DOHH2 (cell line): ENCODE data around the gene SPECC1L.

ENCODE experiments used
- H3F3A ChIP-seq: fragments of 200-600 bp; sonication (generic), shearing (Covaris generic); 2 replicates; pipeline ENCODE4 v1.6.0; 2016; ENCODE audit warnings: antibody characterized with exemption, mild to moderate bottlenecking; ENCODE audit not compliant: control insufficient read depth, insufficient read depth
- H3K27ac ChIP-seq: fragments of 200-600 bp; sonication (generic); 2 replicates; pipeline ENCODE4 v1.5.1; 2014; ENCODE audit warnings: low read depth, mild to moderate bottlenecking, low read length, moderate library complexity
- H3K27me3 ChIP-seq: fragments of 200-600 bp; sonication (generic); 2 replicates; pipeline ENCODE4 v1.6.1; 2014; ENCODE audit warnings: mild to moderate bottlenecking, low read length, mixed read lengths; ENCODE audit not compliant: control insufficient read depth
- H3K36me3 ChIP-seq: fragments of 200-600 bp; sonication (generic); 2 replicates; pipeline ENCODE4 v1.6.1; 2014; ENCODE audit warnings: mild to moderate bottlenecking, low read length, moderate library complexity, mixed read lengths; ENCODE audit not compliant: control insufficient read depth
- H3K4me1 ChIP-seq: fragments of 200-600 bp; sonication (generic); 2 replicates; pipeline ENCODE4 v1.6.1; 2014; ENCODE audit warnings: mild to moderate bottlenecking, low read length, mixed read lengths; ENCODE audit not compliant: control insufficient read depth
- H3K4me2 ChIP-seq: fragments of 200-600 bp; sonication (generic); 2 replicates; pipeline ENCODE4 v1.6.0; 2014; ENCODE audit warnings: mild to moderate bottlenecking, low read length, moderate library complexity
- H3K4me3 ChIP-seq: fragments of 200-600 bp; sonication (generic); 2 replicates; pipeline ENCODE4 v1.5.1; 2014; ENCODE audit warnings: mild to moderate bottlenecking, low read length, mixed read lengths
- H3K79me2 ChIP-seq: fragments of 200-600 bp; sonication (generic); 2 replicates; pipeline ENCODE4 v1.6.1; 2014; ENCODE audit warnings: mild to moderate bottlenecking, low read length, mixed read lengths; ENCODE audit not compliant: control insufficient read depth
- H3K9me2 ChIP-seq: fragments of 200-600 bp; sonication (generic); replicated peaks from 2 replicates; pipeline ENCODE4 v1.6.1; 2014; ENCODE audit warnings: mild to moderate bottlenecking, low read length, mixed read lengths; ENCODE audit not compliant: control insufficient read depth
- H3K9me3 ChIP-seq: fragments of 200-600 bp; sonication (generic); 2 replicates; pipeline ENCODE4 v1.6.1; 2014; ENCODE audit warnings: antibody characterized with exemption, low read length, mixed read lengths; ENCODE audit not compliant: control insufficient read depth, insufficient read depth
- H4K20me1 ChIP-seq: fragments of 200-600 bp; sonication (generic); 2 replicates; pipeline ENCODE4 v1.6.0; 2014; ENCODE audit warnings: low read depth, mild to moderate bottlenecking, antibody characterized with exemption, low read length, moderate library complexity; ENCODE audit not compliant: control insufficient read depth, insufficient read depth
- CTCF ChIP-seq: fragments of 200-600 bp; sonication (generic); IDR thresholded peaks from one replicate; pipeline ENCODE4 v1.5.1; 2014; ENCODE audit warnings: antibody characterized with exemption, mild to moderate bottlenecking, low read depth, low read length; ENCODE audit not compliant: poor library complexity, severe bottlenecking
- EZH2phosphoT487 ChIP-seq: fragments of 200-600 bp; sonication (generic); IDR thresholded peaks from 2 replicates; pipeline ENCODE4 v1.6.1; 2017; ENCODE audit warnings: borderline replicate concordance, mild to moderate bottlenecking, antibody characterized with exemption, low read length, moderate library complexity, mixed read lengths

SPECC1L gene

GRCh38 chr22:24391836-24392217 lies 121.2 kb downstream of the SPECC1L start:
- H3K4me2 ChIP-seq, result no peak overlapping the region
- no peaks in the 10 kb centered on the region for H3K27me3 ChIP-seq
- TF ChIP-seq CTCF (no peak), EZH2phosphoT487 (no peak)
- no peak overlapping the region for H3K27ac ChIP-seq
- H3K36me3 ChIP-seq, result peaks cover 59% of the 10 kb centered on the region
- H3K4me1 ChIP-seq, result peaks cover 39% of the 10 kb centered on the region
- H3K79me2 ChIP-seq, result peaks cover 19% of the 10 kb centered on the region
- no peaks in the 10 kb centered on the region for H3K9me2 ChIP-seq
- no peaks in the 10 kb centered on the region for H3K9me3 ChIP-seq
- H3K4me3 ChIP-seq, result no peak overlapping the region
- H4K20me1 ChIP-seq, result 0 out of 2 replicates have a peak, but pooled peaks cover 3% of the 10 kb centered on the region
- peaks cover 2% of the 10 kb centered on the region; the same call in 1 of the 2 replicates for H3F3A ChIP-seq

DNA sequence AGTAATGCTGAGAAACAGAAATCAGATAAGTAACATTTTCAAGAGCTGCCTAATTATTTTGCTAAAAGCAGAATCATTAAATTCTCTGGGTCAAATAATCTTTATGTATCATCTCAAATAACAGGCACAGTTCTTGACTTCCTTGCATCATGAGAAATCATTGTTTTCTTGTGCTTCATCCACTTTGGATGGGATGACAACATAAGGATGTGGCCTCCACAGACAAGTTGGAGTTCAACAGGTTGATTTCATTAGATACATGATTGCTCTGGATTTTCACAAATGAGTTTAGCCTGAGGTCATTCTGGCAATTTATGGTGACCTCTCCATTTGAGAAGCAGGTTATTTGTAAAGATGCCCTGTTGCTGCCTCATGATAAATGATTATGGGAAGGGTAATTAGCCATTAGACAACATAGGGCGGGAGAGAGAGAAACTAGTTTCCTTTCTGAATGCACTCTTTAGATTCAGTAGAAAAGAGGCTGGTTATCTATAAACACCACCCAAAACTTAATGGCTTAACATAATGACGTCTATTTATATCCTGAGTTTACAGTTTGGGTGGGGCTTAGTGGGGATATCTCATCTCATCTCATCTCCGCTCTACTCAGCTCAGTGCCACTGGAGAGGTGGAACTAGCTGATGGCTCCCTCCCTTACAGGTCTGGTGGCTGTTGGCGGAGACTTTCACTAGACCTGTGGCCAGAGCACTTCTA lies 121.7 kb downstream of the SPECC1L start:
- TF ChIP-seq EZH2phosphoT487 (no peak), CTCF (no peak)
- 0 out of 2 replicates have a peak, but pooled peaks cover 3% of the 10 kb centered on the region for H4K20me1 ChIP-seq
- no peak overlapping the region for H3K4me2 ChIP-seq
- no peaks in the 10 kb centered on the region for H3K9me3 ChIP-seq
- H3K9me2 ChIP-seq, result no peaks in the 10 kb centered on the region
- no peak overlapping the region for H3K27ac ChIP-seq
- H3K4me3 ChIP-seq, result no peak overlapping the region
- H3F3A ChIP-seq, result peaks cover 4% of the 10 kb centered on the region; the same call in 1 of the 2 replicates
- peaks cover 60% of the 10 kb centered on the region for H3K36me3 ChIP-seq
- peaks cover 44% of the 10 kb centered on the region for H3K4me1 ChIP-seq
- no peaks in the 10 kb centered on the region for H3K27me3 ChIP-seq
- H3K79me2 ChIP-seq, result peaks cover 23% of the 10 kb centered on the region

- Histone ChIP-seq H3F3A (peaks cover 11% of the 10 kb centered on the region), H4K20me1 (0 out of 2 replicates have a peak, but pooled peaks cover 3% of the 10 kb centered on the region), H3K36me3 (peaks cover 65% of the 10 kb centered on the region), H3K79me2 (peaks cover 28% of the 10 kb centered on the region), H3K9me2 (no peaks in the 10 kb centered on the region), H3K27me3 (no peaks in the 10 kb centered on the region), H3K4me3 (no peak overlapping the region), H3K9me3 (no peaks in the 10 kb centered on the region), H3K27ac (no peak overlapping the region), H3K4me2 (no peak overlapping the region), H3K4me1 (peaks cover 52% of the 10 kb centered on the region)
- no peak for TF ChIP-seq EZH2phosphoT487
- no peak for TF ChIP-seq CTCF
Measured at GRCh38 chr22:24393012-24393559, 122.5 kb downstream of the SPECC1L start.
